G401 (cell line): ENCODE measurements around the gene SLC35E3. TPM values are rescaled to one million over a fixed set of nuclear protein-coding genes. Genes with fewer than 3 reads are reported as not detected.
"Not testable (repeated sequence)": the region's sequence is repeated elsewhere in the genome, so short reads cannot be mapped to it uniquely, and the experiment has no call there.

ENCODE experiments used
- DNase-seq: peaks from one replicate; pipeline ENCODE4 v3.0.0-alpha.2; 2015; ENCODE audit warnings: low spot score
- in situ Hi-C: cut with HindIII; loops from 2 replicates; pipeline ENCODE4 v1.10.0; 2016; ENCODE audit warnings: low sequenced_read_pairs, mixed read lengths
- total RNA-seq: library from RNA; depleted of rRNA; stranded (reverse); fragments of >200 nt; shearing (Covaris generic); gene quantifications from 2 replicates; pipeline ENCODE4 v1.2.3, GENCODE V29; 2014

Gene SLC35E3
- total RNA-seq, 1 experiment from 2014 or later: 1.5 TPM

GRCh38 chr12:68791897-68792481, 46.0 kb downstream of the SLC35E3 start:
- DNase-seq: no peak
- in situ Hi-C loops: no loop called here

GRCh38 chr12:68792952-68793351, 47.0 kb downstream of the SLC35E3 start:
- in situ Hi-C loops: no loop called here
- no peak for DNase-seq

GRCh38 chr12:68793436-68793835, 47.5 kb downstream of the SLC35E3 start:
- in situ Hi-C loops: no loop called here
- DNase-seq: no peak

GRCh38 chr12:68793975-68794652, 48.1 kb downstream of the SLC35E3 start:
- DNase-seq: no peak
- in situ Hi-C loops: no loop called here

- DNase-seq: no peak
- in situ Hi-C loops: no loop called here
Measured at GRCh38 chr12:68794653-68795251, 48.8 kb downstream of the SLC35E3 start.

GRCh38 chr12:68796399-68796798, 50.4 kb downstream of the SLC35E3 start:
- DNase-seq: no peak
- in situ Hi-C loops: no loop called here

GRCh38 chr12:68798882-68799234, 52.9 kb downstream of the SLC35E3 start:
- in situ Hi-C loops: no loop called here
- DNase-seq: no peak

GRCh38 chr12:68800294-68800693, 54.3 kb downstream of the SLC35E3 start:
- DNase-seq: no peak
- in situ Hi-C loops: no loop called here

GRCh38 chr12:68801124-68801523, 55.1 kb downstream of the SLC35E3 start:
- in situ Hi-C loops, DNase-seq: not testable (repeated sequence)

- DNase-seq, in situ Hi-C loops: not testable (repeated sequence)
Measured at GRCh38 chr12:68802372-68802745, 56.4 kb downstream of the SLC35E3 start.

GRCh38 chr12:68802911-68803651, 57.1 kb downstream of the SLC35E3 start:
- in situ Hi-C loops, DNase-seq: not testable (repeated sequence)

GRCh38 chr12:68803948-68804656, 58.1 kb downstream of the SLC35E3 start:
- in situ Hi-C loops: no loop called here

GRCh38 chr12:68804657-68805591, 58.9 kb downstream of the SLC35E3 start:
- in situ Hi-C loops: no loop called here
- DNase-seq: no peak

More at GRCh38 chr12:68803948-68804656, 58.1 kb downstream of the SLC35E3 start:
- no peak for DNase-seq

- DNase-seq: no peak
- in situ Hi-C loops: no loop called here
Measured at GRCh38 chr12:68805592-68806120, 59.7 kb downstream of the SLC35E3 start.

- no peak for DNase-seq
- in situ Hi-C loops: no loop called here
Measured at GRCh38 chr12:68806488-68807237, 60.7 kb downstream of the SLC35E3 start.

GRCh38 chr12:68807274-68807575, 61.2 kb downstream of the SLC35E3 start:
- DNase-seq, in situ Hi-C loops: not testable (repeated sequence)

GRCh38 chr12:68807576-68808387, 61.8 kb downstream of the SLC35E3 start, which contains the start of gene MDM2:
TSS of gene MDM2 (plus strand) at chr12:68808177. CDS start at chr12:68808478, 301 bp downstream.
- in situ Hi-C loops: no loop called here

More at GRCh38 chr12:68807576-68808387, 61.8 kb downstream of the SLC35E3 start, which contains the start of gene MDM2:
- DNase-seq: peak; percentile 87
